ENCODE measurements around the gene SEMA5B.

The SEMA5B gene

DNA sequence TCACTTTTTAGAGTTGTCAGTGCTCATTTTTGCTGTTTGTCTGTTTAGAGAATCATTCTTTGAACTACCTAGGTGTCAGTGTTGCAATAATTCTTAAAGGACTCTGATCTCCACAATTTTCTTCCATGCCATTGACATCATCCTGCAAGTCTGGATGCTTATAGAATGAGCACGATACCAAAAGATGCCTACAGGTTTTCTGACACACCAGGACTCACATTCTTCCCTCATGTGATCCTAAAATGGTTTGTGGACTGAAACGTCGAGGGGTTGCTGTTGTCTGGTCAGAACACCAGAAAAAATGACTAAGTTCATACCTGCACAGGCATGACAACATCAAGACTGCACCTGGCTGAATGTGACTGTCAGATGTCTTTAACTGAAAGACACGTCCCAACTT, 95.9 kb downstream of the SEMA5B start:
- POLR2A ChIA-PET: no interaction called here
- H3K4me1 ChIP-seq (ENCODE audit: control insufficient read depth, insufficient read depth, low read length): no peaks in the 10 kb centered on the region
- TF ChIP-seq, protein P1, sequence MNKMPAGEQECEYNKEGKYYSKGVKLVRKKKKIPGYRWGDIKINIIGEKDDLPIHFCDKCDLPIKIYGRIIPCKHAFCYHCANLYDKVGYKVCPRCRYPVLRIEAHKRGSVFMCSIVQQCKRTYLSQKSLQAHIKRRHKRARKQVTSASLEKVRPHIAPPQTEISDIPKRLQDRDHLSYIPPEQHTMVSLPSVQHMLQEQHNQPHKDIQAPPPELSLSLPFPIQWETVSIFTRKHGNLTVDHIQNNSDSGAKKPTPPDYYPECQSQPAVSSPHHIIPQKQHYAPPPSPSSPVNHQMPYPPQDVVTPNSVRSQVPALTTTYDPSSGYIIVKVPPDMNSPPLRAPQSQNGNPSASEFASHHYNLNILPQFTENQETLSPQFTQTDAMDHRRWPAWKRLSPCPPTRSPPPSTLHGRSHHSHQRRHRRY (tag by site-specific recombination; IDR thresholded peaks at IDR 0.05): no peak
- TF ChIP-seq ZNF221 (tag by site-specific recombination; IDR thresholded peaks at IDR 0.05; ENCODE audit: borderline replicate concordance) (no peak), ZNF658 (tag by site-specific recombination; IDR thresholded peaks at IDR 0.05) (no peak), ZBTB7A (tag by site-specific recombination; IDR thresholded peaks at IDR 0.05; ENCODE audit: low read depth) (no peak), ZNF626 (tag by site-specific recombination; IDR thresholded peaks at IDR 0.05) (no peak), GLIS2 (tag by site-specific recombination; IDR thresholded peaks at IDR 0.05) (no peak), ZNF112 (tag by site-specific recombination; IDR thresholded peaks at IDR 0.05) (no peak), ZNF600 (tag by site-specific recombination; IDR thresholded peaks at IDR 0.05) (no peak), ZNF140 (tag by site-specific recombination; IDR thresholded peaks at IDR 0.05) (no peak), ZNF792 (tag by site-specific recombination; IDR thresholded peaks at IDR 0.05) (no peak), TCF7L2 (IDR thresholded peaks at IDR 0.05; ENCODE audit: borderline replicate concordance, low read depth, low read length) (no peak), ZNF157 (tag by site-specific recombination; IDR thresholded peaks at IDR 0.05) (no peak), ZNF335 (tag by site-specific recombination; conservative IDR thresholded peaks at IDR 0.05) (no peak), IKZF3 (tag by site-specific recombination; IDR thresholded peaks at IDR 0.05) (no peak)
- TF ChIP-seq, protein P2, sequence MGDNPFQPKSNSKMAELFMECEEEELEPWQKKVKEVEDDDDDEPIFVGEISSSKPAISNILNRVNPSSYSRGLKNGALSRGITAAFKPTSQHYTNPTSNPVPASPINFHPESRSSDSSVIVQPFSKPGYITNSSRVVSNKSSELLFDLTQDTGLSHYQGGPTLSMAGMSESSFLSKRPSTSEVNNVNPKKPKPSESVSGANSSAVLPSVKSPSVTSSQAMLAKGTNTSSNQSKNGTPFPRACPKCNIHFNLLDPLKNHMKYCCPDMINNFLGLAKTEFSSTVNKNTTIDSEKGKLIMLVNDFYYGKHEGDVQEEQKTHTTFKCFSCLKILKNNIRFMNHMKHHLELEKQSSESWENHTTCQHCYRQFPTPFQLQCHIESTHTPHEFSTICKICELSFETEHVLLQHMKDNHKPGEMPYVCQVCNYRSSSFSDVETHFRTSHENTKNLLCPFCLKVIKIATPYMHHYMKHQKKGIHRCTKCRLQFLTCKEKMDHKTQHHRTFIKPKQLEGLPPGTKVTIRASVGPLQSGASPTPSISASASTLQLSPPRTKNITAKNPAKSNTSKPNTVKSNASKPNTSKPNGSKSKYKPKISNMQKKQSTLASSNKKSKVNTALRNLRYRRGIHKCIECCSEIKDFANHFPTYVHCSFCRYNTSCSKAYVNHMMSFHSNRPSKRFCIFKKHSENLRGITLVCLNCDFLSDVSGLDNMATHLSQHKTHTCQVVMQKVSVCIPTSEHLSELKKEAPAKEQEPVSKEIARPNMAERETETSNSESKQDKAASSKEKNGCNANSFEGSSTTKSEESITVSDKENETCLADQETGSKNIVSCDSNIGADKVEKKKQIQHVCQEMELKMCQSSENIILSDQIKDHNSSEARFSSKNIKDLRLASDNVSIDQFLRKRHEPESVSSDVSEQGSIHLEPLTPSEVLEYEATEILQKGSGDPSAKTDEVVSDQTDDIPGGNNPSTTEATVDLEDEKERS (tag by site-specific recombination; IDR thresholded peaks at IDR 0.05): no peak
- TF ChIP-seq, protein P3, sequence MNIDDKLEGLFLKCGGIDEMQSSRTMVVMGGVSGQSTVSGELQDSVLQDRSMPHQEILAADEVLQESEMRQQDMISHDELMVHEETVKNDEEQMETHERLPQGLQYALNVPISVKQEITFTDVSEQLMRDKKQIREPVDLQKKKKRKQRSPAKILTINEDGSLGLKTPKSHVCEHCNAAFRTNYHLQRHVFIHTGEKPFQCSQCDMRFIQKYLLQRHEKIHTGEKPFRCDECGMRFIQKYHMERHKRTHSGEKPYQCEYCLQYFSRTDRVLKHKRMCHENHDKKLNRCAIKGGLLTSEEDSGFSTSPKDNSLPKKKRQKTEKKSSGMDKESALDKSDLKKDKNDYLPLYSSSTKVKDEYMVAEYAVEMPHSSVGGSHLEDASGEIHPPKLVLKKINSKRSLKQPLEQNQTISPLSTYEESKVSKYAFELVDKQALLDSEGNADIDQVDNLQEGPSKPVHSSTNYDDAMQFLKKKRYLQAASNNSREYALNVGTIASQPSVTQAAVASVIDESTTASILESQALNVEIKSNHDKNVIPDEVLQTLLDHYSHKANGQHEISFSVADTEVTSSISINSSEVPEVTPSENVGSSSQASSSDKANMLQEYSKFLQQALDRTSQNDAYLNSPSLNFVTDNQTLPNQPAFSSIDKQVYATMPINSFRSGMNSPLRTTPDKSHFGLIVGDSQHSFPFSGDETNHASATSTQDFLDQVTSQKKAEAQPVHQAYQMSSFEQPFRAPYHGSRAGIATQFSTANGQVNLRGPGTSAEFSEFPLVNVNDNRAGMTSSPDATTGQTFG (tag by site-specific recombination; IDR thresholded peaks at IDR 0.05; ENCODE audit: borderline replicate concordance): no peak
- TF ChIP-seq, protein P4, sequence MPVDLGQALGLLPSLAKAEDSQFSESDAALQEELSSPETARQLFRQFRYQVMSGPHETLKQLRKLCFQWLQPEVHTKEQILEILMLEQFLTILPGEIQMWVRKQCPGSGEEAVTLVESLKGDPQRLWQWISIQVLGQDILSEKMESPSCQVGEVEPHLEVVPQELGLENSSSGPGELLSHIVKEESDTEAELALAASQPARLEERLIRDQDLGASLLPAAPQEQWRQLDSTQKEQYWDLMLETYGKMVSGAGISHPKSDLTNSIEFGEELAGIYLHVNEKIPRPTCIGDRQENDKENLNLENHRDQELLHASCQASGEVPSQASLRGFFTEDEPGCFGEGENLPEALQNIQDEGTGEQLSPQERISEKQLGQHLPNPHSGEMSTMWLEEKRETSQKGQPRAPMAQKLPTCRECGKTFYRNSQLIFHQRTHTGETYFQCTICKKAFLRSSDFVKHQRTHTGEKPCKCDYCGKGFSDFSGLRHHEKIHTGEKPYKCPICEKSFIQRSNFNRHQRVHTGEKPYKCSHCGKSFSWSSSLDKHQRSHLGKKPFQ (tag by site-specific recombination; IDR thresholded peaks at IDR 0.05): no peak
- H3K27ac ChIP-seq (ENCODE audit: extremely low read depth, low read depth, low read length): no peak overlapping the region
- no peak overlapping the region for H3K4me3 ChIP-seq (ENCODE audit: low read depth, low read length)
- CTCF ChIA-PET: no interaction called here
- H3K36me3 ChIP-seq (ENCODE audit: control insufficient read depth in 2 of 2, insufficient read depth in 1 of 2, low read length in 2 of 2): no peaks in the 10 kb centered on the region
- no peaks in the 10 kb centered on the region for H3K9me3 ChIP-seq (ENCODE audit: control insufficient read depth, insufficient read depth, low read depth, low read length)

Measured in HEK293 (cell line).